ENCODE data around the gene GRIK4.

Gene GRIK4

DNA sequence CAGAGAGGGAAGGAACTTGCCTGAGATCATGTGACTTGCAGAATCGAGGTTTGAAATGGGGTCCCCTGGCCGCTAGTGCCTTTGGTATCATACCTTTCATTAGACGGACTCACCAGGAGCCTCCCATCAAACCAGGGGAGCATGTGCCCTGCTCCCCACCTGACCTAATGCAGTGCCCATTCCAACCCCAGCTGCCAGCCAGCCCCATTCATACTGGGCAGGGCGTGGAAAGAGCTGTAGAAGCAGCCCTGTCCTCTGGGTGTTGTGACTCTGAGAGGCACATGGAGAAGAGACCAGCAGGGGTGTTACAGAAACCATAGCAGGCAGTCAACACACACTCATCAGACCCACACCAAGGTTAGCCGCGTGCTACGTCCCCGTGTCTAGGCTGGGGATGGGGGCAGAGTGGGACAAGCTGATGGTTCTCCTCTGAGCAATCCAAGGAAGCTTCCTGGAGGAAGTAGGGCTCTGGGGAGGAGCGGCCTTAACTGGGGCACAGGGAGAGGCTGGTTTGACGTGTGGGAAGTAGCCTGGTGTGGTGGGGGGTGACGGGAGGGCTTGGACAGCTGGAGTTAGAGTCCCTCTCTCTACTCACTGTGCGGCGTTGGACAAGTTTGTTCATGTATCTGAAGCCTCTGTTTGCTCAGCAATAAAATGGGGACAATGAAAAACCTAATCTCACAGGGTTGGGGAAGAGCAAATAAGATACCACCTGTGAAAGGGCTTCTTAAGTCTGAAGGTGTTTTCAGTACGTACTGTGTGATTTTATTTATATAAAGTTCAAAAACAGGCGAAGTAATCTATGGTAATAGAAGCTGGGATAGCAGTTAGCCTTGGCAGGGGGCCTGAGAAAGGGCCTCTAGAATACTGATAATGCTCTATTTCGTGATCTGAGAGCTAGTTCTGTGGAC is 14.0 kb downstream of the GRIK4 start:
- DNase-seq = no peak

DNA sequence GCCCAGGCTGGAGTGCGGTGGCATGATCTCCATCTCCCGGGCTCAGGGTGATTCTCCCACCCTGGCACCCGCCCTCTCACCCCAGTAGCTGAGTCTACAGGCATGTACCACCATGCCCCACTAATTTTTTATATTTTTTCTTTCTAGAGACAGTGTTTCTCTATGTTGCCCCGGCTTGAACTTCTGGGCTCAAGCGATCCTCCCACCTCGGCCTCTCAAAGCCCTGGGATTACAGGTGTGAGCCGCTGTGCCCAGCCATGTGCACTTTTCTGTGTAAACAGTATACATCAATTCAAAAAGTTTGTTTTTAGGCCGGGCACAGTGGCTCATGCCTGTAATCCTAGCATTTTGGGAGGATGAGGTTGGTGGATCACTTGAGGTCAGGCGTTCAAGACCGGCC is 14.7 kb downstream of the GRIK4 start:
- no peak for DNase-seq

DNA sequence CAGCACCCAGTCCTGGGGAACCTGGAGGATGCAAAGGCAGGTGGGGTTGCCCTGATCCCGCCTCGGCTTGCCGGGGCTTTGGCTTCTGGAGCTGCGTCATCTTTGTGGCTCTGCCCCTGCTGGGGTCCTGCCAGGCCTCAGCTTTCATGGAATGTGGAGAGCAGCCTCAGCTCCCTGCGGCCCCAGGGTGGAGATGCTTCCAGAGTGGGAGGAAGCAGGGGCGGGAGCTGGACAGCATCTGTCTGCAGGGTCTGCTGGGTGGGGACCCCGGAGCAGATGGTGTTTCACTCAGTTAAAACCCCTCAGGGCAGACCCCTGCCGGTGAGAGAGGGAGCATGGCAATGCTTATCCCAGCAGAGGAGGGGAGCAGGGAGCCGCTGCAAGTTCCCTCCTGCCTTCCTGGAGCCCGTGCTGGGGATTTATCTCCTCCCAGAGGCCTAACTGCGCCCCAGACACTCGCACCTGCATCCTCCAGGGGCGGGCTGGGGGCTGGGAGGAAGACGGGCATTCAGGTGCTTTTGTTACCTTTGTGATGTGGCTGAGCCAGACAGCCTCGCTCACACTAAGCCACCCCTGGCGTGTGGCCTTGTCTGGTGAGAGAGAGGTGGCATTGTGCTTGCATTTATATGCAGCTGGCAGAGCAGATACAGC is 15.7 kb downstream of the GRIK4 start:
- DNase-seq = no peak

DNA sequence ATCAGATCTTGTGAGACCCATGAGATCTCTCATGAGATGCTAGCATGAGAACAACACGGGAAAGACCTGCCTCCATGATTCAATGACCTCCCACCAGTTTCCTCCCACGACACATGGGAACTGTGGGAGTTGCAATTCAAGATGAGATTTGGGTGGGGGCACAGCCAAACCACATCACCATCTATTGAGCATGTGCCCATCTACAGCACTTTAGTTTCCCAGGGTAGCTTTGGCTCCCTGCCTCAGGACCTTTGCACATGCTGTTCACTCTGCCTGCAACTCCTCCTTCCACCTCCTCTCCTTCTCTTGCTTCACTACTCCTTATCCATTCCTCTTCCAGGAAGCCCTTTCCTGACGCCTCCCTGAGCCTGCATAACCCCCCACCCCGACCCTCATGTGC is 17.2 kb downstream of the GRIK4 start:
- DNase-seq = no peak

DNA sequence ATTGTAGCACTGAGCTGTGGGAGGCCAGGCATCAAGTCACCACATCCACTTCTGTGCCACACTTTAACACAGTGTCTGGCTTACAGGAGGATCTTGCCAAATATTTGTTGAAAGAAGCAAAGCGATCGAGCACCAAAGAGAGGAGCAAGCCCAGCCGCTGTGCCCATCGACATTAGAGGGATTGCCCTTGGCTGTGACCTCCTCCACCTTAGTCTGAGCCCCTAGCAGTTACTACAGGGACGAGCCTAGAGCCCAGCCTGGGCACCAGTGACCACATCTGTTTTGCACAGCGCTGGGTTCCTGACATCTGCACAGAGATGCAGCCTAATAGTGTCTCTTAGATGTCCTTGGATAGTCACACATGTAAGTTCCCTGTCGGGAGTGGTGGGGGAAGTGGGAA is 17.7 kb downstream of the GRIK4 start:
- DNase-seq = no peak

DNA sequence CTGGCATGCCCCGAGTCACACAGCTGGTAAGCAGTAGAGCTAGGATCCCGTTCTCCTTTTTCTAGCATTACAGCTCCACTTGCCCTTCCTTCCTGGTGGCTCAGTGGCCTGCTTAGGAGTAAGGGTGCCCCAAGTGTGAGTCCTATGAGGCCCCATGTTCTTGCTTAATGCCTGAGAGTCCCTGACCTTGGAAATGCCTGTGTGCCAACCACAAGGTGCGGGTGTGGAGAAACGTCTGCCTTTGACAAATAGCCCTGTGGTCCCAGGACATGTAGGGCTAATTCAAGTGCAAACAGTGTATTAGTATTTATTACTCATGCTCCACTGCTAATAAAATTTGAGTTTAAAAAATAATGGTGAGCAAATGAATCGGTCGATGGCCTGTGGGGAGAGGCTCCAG is 18.4 kb downstream of the GRIK4 start:
- no peak for DNase-seq

DNA sequence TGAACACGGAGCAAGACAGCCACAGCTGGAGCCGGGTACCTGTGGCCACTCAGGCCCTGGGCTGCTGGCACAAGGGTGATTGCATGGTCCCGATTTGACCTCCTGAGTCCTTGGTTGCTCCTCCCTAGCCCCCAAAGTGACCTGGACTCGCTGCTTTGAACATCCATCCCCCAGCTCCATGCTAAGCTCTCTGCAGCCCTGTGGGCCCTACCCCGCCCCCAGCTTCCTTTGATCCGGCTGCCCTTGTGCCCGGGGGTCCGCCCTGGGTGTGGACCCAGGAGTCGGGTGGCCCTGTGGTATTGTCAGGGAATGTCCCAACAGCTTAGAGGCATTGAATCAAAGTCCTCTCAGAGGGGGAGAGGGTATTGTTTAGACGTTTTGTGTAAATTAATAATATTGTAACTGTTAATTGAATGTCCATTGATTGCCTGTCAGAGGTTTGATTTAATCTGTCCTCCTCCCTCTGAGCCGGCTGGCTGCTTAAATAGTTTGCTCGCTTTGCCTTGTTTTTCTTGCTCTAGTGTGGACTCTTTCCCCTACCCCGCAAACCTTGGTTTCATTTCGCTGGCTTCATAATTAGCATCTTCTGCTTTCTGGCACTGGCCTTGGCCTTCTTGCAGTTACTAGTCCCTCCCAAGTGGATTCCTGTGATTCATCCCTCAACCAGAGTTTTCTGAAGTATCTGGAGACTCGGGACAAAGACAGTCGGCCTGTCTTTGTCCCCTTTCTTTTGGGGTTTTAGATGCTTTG is 20.7 kb downstream of the GRIK4 start:
- DNase-seq = no peak

DNA sequence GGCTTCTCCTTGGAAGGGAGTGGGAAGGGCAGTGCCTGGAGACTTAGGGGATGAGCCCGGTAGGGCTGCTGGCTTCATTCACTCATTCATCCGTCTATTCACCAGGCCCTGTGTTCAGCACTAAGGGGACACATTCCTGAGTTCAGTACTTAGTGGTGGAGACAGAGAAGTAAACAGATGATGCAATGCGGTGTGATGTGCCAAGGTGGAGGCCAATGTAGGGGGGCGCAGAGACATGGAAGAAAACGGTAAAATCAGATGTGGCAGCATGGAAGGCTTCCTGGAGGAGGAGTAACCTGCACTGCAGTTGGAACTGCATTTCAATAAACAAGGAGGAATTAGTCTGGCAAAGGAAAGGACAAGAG is 21.3 kb downstream of the GRIK4 start:
- DNase-seq = no peak

DNA sequence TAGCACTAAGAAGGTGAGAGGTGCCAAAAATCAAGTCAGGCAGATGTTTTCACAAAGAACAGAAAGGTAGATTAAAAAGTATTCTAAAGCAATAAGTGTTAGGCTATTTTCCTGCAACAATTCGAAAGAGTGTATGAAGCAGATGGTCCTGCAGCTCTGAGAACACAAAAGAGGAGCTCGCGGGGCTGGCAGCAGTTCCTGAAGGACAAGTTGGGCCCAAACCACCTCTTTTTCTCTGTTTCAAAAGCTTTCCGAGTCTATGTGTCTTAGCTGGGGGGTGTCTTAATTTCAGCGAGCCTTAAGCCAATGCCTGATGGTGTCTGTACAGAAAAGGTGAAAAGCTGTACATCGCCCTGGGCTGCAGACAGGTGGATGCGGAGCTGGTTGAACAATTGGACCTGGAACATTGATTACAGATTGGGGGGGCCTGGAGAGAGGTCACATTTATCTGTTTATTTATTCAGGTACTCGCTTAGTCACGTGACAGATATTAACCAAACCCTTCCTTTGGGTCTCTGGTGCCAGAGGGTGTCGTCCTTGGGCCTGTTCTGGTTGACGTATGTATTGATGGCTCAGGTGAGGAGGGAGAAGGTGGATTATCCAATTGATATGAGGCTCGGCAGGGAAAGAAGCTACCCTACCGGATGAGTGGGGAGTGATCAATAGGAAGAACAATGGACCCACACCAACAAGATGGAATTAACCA is 24.7 kb downstream of the GRIK4 start:
- no peak for DNase-seq

DNA sequence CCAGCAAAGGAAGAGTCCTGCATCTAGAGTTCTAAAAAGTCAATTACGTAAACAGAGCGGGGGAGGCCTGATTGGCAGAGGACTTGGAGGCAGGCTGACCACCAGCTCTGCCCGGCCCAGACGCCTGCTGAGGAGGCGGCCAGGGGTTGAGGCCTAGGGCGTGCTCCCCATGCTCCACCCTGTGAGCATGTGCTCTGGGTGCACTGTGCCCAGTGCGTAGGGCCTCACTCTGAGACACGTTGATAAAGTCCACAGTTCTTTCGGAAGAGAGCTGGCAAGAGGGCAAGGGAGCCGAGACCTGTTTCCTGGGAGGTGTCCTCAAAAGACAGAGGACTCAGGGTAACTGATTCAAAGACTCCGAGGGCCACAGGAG is 25.2 kb downstream of the GRIK4 start:
- no peak for DNase-seq

DNA sequence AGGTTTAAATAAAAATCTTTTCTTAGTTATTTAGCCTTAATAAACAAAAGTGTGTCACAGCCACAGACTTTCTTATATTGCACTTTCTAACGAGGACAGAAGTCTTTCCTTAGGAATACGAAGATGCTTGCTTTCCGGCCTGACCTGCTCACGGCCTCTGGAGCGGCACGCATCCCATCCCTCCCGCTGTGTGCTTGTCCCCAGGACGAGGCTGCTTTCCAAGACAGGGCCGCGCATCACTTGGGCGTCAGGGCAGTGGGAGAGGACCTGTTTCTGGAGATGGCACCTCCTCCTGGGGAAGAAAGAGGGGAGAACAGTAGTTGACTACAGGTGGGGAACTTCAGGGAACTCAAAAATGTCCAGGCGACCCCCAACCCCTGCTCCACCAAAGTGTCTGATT is 26.4 kb downstream of the GRIK4 start:
- no peak for DNase-seq

DNA sequence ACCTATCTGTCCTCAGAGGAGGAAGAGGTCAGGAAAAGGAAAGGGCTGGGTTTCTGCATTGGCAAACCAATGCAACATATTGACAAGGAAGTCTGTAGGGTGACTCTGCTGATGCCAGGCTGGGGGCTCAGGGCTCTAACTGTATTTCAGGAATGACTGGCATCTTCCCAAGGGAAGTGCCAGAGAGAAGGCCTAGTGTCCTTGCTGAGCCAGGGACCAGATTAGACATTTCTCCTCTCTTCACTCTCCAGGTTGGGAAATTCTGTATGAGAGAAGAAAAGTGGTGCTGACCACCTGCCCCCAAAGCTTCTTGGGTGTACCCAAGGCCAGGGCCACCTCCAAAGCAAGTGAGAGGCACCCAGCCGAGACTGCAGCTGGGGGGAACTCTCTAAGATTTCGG is 27.2 kb downstream of the GRIK4 start:
- no peak for DNase-seq

DNA sequence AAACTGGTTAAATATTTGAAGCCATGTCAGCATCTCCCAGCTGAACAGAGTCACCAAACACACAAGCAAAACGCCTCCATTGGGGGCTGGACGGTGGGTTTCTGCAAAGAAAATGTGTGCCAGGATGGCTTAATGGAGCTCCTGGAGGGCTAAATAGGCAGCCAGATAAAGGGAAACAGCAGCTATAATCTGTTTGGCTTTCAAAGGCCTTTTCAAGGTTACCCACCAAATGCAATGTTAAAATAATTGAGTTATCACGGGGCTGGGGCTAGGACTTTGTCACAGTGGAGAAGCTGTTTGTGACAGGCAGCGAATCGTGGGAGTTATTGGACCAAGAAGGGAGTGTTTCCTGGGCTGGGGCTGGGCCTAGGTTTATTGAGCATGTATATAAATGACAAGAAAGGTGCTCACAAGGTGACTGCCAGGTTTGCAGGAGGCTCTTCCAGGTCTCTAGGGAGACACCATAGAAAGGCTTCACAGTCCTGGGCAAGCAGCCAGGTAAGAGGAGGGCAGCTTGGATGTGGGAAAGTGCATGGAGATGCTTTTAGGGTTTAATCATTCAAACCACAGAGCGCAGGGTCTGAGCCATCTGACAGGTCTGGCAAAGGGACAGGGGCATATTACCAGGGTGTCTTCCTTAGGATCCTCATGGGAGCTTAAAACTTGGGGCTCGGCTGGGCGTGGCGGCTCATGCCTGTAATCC is 28.3 kb downstream of the GRIK4 start:
- DNase-seq = no peak

DNA sequence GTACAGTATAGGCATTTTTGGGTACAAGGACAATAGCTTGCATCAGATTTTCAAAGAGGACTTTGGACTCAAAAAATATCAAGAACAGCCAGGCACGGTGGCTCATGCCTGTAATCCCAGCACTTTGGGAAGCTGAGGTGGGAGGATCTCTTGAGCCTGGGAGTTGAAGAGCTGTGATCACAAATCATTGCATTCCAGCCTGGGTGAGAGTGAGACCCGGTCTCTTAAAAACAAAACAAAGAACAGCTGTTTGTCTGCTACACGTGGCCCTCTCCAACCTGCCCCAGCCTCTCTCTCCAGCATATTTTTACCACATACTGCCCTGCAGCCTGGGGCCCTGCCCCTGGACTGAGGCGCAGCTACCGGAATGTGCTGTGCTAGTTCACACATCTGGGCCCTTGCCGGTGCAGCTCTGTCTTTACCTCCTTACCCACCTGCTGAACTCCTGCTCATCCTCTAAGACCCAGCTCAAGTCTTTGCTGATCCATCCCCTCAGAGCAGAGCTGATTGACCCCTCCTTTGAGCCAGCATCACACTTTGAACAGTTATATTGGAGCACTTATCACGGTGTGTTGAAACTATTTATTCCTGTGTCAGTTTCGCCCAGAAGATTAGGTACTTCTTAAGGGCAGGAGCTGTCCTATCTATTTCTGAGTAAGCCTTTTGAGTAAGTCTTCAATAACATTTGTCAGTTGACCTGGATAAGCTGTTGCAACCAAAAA is 29.4 kb downstream of the GRIK4 start:
- no peak for DNase-seq

DNA sequence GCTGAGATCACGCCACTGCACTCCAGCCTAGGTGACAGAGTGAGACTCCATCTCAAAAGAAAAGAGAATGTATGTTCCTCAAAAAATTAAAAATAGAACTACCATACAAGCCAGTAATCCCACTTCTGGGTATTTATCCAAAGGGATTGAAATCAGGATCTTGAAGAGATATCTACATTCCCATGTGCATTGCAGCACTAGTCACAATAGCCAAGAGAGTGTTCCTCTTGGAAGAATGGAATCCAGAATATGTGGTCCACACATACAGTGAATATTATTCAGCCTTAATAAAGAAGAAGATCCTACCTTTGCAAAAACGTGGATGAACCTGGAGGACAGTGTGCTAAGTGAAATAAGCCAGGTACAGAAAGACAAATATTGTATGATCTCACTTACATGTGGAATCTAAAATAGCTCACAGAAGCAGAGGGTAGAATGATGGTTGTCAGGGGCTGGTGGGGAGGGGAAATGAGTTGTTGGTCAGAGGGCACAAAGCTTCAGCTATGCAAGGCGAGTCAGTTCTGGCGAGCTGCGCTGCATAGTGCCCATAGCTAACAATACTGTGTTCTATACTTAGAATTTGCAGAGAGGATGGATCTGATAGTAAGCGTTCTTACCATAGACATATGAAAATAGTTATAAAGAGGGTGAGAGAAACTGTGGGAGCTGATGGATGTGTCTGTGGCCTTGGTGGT is 32.1 kb downstream of the GRIK4 start:
- DNase-seq = no peak

DNA sequence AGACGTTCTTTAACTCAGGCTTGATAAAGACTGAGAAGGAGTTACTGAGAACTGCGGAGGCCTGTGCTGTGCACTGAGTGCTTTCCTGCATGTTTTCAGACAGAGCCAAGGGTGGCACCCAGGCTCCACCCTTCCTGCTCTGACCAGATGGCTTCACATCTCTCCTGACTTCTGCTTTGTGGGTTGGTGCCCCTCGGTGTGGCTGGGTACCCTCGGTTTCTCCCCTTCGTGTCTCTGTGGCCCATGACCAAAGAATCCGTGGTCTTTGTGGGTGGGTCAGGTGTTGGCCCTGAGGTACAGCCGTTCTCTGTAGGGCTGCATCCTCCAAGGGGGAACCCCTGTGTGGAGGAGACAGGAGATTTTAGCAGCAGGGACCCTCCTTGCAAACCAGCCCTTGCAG is 34.3 kb downstream of the GRIK4 start:
- no peak for DNase-seq

DNA sequence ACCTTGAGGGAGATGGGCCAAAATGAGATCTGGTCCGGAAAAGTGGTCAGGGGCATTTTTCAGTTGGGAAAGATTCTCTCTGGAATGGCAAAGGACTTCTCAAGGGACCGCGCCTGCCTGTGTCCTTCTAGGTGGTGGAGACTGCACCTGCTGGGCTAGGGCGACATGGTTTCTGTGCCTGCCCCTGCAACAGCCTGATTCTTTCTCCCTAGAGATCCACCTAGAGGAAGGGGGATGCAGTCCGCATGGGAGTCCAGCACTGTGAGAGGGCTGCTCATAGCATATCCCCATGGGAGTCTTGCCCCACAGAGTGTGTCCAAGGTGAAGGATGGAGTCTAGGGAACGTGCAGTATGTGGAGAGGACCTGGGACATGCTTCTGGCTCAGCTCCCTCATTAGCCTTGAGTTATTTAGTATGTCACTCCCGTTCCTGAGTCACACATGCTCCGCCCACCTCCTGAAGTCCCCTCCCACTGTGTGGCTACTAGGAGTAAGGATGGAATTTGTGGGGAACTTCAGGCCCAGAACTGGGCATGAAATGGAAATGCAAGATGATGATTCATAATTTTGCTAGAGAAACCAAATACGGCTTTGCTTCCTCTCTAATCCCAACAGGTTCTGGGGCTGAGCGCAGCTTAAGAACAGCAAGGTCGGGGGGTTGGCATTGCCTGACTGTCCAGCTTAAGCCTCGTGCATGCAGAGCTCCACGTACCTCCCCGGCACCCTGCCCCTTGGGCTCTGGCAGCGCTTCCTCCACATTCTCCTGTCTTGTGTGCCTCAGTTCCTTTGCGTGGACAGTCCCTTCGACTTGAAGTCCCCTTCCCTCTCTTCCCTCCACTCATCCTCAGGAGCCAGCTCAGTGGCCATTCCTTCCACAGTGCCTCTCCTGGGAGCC is 35.0 kb downstream of the GRIK4 start:
- no peak for DNase-seq

DNA sequence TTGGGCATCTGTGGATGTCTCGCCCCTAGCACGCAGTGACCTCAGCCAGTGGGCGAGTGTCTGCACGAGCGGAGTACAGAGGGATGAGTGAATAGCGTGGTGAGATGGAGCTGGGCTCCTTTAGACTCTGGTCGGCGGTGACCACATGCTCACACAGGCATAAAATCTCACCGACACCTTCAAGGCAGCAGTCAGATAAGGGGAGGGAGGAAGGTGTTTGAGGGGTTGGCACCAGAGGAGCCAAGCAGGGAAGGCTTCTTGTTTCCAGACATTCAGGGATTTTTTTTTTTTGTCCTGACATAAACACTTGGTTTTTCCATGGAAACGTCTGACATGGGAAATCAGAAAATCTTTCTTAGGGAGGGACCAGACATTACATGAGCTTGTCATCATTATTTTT is 35.8 kb downstream of the GRIK4 start:
- DNase-seq = no peak

DNA sequence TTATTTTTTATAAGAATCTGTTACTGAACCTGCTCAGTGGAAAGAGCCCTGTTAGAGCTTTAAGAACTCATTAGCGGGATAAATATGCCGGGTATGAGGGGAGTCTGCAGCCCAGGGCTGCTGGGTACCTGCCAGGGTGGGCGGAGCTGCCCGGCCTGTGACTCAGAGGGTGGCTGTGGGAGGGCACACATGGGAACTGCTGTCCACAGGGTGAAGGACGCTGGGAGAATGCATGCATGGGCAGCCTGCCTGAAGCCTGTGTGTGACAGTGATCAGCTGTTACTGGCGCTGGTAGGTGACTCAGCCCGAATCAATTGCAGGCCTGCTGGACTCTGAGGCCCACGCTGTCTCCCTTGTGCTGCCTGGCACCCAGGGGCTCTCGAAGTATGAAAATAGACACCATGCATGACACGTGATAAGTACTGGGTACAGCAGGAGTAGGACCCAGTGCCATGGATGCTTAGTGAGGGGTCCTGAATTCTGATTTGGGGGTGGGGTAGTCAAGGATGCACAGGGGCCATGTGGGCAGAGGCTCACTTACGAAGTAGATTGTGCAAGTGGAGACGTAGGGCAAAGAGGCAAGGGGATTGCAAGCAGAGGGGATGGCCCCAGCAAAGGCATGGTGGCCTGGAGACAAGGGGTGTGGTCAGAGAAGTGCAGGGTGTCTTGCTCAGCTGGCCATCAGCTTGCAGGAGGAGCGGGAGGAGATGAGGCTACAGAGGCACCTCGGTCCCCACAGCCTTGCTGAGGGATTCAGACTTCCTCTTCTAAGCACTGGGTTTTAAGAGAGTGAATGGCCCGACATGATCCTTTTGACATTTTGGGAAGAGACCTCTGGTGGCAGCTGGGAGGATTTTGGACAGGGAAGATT is 36.5 kb downstream of the GRIK4 start:
- no peak for DNase-seq
